Activated CD4-positive, alpha-beta T cell treated with anti-CD3 and anti-CD28 coated beads, Interleukin-2, Interleukin-4, amounts not matched to agents 100 ng/mL and 50 ng/mL, durations not matched to agents 16 hours and 8 hours (primary cell): ENCODE results near the gene FNDC11.
"Not testable (repeated sequence)": the region's sequence is repeated elsewhere in the genome, so short reads cannot be mapped to it uniquely, and the experiment has no call there.

Experiments
- DNase-seq: peaks from one replicate; pipeline ENCODE4 v3.0.0-alpha.2; 2020; ENCODE audit warnings: low spot score

FNDC11 gene, protein sequence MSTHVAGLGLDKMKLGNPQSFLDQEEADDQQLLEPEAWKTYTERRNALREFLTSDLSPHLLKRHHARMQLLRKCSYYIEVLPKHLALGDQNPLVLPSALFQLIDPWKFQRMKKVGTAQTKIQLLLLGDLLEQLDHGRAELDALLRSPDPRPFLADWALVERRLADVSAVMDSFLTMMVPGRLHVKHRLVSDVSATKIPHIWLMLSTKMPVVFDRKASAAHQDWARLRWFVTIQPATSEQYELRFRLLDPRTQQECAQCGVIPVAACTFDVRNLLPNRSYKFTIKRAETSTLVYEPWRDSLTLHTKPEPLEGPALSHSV

GRCh38 chr20:63553933-63554290 lies at the start of gene FNDC11:
Gene FNDC11 (plus strand): TSS chr20:63554159. CDS start chr20:63555664, 1,505 bp downstream.
- no peak for DNase-seq

- DNase-seq: no peak
These were observed 49.3 kb upstream of the FNDC11 start for GRCh38 chr20:63504642-63505041.

DNA sequence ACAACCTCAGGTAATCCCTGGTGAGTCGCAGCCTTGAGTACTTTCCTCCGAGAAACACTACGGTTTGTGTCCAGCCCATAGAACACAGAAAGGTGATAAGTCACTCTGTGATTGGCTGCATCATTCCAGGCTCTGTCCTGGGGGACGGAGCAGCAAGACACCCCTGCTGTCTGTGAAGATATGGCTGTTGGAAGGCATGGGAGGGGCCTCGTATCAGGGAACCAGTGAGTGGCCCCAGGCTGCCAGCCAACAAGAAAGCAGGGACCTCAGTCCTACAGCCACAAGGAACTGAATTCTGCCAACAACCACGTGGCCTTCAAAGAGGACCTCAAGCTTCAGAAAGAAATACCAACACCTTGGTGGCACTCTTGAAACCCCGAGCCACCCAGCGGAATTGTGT lies 48.7 kb upstream of the FNDC11 start:
- no peak for DNase-seq

- DNase-seq: no peak
These were observed 48.2 kb upstream of the FNDC11 start for GRCh38 chr20:63505723-63506122.

DNA sequence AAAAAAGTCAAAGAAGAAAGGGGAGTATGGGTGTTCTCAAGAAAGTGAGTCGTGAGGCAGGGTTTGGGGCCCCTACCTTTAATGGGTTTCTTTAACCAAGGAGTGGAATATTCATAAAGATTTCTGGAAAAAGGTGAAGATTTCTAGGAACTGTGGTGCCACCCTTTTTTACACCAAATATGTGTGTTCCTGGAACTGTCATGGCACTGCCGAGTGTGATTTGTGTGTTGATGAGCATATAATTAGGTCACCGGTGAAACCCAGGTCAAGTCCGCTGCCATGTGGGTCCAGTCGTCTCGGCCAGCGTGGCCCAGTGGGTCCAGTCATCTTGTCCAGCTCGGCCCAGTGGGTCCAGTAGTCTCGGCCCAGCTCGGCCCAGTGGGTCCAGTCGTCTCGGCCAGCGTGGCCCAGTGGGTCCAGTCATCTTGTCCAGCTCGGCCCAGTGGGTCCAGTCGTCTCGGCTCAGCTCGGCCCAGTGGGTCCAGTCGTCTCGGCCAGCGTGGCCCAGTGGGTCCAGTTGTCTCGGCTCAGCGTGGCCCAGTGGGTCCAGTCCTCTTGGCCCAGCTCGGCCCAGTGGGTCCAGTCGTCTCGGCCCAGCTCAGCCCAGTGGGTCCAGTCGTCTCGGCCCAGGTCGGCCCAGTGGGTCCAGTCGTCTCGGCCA lies 46.7 kb upstream of the FNDC11 start:
- DNase-seq: no peak

DNA sequence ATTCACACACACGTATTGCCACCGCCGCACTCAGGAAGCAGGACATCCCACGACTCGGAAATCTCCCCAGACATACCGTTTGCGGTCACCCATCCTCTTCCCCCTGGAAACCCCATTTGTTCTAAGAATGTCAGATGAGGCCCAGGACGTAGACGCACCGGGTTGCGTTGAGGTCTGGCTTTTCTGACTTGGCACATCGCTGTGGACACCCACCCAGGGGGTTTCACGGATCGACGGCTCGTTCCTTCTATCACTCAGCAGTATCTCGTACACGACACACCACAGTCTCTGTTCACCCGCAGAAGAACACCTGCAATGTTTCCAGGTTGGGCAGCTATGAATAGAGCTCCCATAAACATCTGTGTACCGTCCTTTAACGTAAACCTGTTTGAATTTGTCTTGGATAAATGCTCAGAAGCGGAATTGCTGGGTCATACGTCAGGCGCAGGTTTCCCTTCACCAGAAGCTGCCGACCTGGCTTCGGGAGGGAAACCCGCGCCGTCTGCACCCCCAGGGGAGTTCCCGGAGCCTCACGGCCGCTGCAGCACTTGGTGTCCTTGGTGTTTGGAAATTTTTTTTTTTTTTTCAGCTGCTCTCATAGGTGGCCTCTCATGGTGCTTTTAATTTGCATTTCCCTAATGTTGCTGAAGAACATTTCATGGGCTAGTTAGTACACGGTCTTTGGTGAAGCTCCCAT lies 45.7 kb upstream of the FNDC11 start:
- no peak for DNase-seq

DNA sequence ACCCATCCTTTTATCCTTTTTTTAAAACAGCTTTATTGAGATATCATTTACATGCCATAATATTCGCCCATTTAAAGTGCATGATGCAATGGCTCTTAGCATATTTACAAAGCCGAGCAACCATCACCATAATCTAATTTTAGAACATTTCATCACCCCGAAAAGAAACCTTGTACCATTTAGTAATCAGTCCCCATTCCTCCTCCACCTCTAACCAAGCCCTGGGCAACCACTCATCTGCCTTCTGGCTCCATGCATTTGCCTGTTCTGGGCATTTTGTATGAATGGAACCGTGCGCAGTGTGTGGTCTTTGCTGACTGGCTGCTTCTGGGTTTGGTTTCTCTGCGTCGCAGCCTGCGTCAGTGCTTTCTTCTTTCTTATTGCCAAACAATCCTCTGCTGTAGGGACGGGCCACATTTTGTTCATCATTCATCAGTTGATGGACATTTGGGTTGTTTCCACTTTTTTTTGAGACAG lies 44.8 kb upstream of the FNDC11 start:
- DNase-seq: no peak

DNA sequence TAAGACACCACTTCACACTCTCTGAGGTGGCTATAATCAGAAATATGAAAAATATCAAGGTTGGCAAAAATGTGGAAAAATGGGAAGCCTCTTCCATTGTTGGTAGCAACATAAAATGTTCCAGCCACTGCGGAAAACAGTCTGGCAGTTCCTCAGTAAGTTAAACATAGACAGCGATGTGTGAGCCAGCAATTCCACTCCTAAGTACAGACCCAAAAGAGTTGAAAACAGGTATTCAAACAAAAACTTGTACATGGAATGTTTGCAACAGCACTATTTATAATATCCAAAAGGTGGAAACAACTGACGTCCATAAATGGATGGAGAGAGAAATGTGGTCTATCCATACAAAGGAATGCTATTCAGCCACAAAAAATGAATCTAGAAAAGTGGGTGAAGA lies 40.8 kb upstream of the FNDC11 start:
- DNase-seq: no peak

DNA sequence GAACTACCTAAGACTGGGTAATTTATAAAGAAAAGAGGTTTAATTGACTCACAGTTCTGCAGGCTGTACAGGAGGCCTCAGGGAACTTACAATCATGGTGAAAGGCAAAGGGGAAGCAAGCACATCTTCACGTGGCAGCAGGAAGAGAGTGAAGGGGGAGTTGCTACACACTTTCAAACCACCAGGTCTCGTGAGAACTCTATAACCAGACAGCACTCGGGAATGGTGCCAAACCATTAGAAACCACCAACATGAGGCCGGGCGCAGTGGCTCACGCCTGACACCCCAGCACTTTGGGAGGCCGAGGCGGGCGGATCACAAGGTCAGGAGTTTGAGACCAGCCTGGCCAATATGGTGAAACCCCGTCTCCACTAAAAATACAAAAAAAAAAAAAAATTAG lies 39.4 kb upstream of the FNDC11 start:
- DNase-seq: not testable (repeated sequence)

DNA sequence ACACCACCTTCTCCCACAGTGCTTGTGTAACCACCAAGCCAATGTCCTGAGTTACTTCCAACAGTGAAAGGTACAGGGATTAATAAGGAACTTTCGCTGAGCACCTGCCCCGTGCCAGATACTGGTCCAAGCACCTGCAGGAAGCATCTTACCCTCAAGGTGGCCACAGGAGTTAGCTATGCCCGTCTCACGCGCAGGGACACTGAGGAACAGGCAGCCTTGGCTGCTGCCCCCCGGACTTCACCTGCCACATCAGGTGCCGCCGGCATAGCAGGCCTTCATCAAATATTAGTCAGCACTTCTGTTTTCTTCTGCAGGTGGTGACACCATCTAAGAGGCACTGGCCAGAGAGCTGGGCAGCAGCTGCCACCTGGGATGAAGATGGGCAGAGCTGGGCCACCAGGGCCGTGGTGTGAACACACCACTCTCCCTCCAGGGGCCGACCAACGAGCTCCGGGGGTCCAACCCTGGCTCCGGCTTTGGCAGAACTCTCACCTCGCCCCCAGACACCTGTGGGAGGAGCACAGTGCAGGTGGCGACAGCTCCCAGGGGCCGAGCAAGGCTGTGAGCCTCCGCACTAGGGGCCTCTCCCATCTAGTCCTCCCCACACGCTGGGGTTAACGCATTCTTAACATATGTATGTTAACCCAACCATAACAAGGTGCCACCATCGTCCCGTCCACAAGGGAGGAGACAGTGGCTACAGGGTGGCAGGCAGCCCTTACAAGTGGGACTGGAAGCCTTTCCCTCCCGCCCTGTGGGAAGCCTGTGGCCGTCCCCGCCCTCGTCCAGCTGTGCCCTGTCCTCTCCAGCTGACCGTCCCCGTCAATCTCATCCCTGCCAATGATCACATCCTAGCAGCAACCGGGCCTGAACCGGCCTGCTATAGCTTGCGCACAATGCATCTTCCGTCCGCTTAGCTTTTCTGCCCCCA lies 36.3 kb upstream of the FNDC11 start:
- DNase-seq: no peak

- DNase-seq: no peak
These were observed 35.6 kb upstream of the FNDC11 start for GRCh38 chr20:63518351-63518861.

DNA sequence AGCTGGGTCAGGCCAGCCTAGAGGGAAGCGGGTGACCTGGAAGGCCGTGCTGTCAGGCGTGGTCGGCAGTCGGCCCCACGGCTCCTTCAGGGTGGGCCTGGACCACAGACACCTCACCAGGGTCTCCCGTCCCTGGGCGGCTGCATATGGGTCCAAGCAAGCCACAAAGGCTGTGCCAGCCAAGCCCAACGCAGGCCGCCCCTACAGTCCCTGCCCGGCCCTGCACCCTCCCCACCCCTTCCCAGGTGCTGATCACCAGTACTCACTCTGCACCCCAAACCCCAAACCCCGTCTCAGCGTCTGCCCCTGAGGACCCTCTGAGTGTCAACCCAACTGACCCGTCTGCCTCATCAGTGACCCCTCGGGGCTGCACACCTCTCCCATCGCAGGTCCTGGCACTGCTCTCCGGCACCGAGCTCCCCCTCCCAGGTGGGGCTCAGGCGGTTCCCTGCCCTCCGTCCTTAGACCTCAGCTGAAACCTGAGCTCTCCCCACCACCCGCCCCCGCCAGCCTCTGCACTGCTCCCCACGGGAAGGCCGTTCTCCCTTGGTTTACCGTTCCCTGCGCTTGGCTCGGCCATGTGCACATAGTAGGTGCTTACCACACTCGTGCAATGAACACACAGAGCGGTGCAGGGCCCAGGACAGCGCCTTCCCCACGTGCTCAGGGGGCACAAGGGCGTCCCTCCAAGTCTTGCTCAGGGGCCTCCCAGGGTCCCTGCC lies 34.9 kb upstream of the FNDC11 start:
- DNase-seq: no peak

GRCh38 chr20:63519668-63520503 lies 34.1 kb upstream of the FNDC11 start:
- peak; percentile 45 for DNase-seq

DNA sequence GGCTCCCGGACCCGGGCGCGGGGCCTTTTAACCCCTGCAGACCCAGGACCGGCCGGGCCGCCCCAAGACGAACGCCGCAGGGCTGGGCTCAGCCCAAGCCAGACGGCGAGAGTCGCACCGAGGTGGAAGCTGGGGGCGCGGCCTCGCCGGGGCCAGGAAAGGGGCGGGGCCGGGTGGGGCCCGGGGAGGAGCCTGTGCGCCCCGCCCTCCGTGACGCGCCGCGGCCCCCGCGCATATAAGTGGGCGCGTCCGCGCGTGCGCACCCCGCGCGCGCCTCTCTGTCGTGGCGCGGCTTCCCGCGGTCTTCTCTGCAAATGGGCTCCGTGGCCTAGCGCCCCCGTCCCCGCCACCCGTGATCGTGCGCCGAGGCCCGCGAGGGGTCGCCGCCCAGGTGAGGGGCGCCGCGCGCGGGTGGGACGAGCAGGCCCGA lies 33.4 kb upstream of the FNDC11 start, which contains the start of gene PPDPF:
PPDPF (plus strand) TSS at position 262 of the 430 bp plus-strand sequence. CDS start 544 bp downstream, outside the sequence.
- DNase-seq: peak; percentile 85

DNA sequence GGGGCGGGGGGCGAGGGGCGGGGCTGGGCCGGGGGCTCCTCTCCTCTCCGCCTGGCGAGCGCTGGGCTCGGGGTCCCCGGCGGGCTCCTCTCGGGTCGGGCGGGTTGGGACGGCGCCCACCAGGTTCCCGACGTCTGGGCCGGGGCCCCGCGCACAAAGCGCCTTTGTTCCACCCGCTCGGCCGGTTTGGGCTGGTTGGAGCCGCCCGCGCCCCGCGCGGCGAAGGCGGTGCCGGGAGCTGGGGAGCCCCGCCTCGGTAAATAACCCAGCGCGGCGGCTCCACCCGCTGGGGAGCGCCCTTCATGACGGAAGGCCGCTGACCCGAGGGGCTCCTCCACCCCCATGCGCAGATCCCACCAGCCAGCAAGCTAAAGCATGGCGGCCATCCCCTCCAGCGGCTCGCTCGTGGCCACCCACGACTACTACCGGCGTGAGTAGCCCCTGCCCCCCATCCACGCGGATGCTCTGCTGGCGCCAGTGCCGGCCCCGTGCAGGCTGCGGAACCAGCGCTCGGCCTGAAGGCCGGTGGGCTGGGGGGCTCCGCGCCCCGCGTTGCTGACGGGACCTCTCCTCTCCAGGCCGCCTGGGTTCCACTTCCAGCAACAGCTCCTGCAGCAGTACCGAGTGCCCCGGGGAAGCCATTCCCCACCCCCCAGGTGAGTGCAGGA lies 32.9 kb upstream of the FNDC11 start:
- peak; percentile 72 for DNase-seq

DNA sequence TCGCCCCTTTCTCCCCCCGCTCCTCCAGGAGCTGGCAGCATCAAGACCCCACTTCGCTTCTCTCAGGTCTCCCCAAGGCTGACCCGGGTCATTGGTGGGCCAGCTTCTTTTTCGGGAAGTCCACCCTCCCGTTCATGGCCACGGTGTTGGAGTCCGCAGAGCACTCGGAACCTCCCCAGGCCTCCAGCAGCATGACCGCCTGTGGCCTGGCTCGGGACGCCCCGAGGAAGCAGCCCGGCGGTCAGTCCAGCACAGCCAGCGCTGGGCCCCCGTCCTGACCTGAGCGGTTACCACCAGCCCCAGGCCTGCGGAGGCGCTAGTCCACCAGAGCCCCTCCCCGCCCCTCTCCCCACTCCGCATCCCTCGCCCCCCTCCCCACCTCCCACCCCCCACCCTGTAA lies 32.4 kb upstream of the FNDC11 start:
- DNase-seq: no peak

DNA sequence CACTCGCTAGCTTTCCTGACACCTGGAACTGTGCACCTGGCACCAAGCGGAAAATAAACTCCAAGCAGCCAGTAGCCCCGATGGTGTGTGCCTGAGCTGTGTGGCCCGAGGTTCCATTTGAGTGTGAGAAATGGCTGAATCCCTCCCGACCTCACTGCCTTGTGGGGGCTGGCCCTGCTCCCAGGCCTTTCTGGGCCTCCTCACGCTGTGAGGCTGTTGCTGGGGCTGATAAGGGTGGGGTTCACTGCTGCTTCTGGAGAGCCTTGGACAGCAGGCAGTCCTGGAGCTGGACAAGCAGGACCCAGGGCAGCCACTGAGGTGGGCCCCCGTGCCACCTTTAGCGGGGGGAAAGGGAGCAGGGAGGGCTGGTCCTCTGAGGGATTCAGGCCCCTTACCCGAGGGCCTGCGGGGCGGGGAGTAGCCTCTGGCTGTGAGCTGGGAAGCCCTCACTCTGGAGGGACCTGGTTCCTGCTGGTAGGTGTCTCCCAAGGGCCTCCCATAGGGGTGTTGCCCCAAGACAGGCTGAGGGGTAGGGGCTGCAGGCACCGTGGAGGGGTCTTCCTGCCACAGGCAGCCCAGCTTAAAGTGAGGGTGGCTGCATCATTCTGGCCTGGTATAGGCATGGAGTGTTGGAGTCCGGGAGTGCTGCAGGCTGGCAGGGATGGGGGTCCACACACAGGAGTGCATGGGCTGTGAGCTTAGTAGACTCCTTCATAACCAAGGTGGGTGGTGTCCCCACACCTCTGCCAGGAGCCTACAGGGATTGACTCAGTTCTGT lies 31.7 kb upstream of the FNDC11 start:
- DNase-seq: no peak

DNA sequence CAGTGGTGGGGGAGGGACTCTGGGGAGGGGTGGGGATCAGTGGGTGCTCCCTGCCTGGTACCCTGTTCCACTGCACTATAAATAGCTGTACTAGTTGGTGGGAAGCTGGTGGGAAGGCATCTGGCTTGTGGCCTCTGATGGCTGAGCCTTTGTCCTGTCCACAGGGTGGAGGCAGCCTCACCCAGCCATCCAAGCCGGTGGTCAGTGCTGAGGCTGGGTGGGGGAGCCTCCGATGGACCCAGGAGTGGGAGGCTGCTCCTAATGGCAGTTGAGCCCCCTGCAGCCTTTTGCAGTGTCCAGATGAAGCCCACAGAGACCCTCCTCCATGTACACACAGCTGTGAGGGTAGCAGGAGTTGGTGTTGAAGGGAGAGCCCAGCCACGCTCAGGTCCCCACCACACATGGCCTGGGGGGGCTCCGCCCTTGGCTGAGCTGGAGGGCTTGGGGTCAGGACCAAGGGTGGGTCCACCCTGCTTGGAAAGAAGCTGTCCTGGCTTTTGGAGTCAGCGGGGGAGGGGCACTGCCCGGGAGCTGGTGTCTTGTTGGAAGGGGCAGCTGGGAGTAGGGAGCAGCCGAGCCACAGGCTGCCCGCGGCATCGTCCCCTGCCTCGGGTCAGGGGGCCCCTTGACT lies 30.9 kb upstream of the FNDC11 start:
- no peak for DNase-seq
